ENCODE measurements around the gene DLG2. TPM values are rescaled to one million over a fixed set of nuclear protein-coding genes. Genes with fewer than 3 reads are reported as not detected.

The DLG2 gene
- total and polyA plus RNA-seq, 2 of the 4 experiments (the other 2 are of a cell fraction): 0.31 to 0.36 TPM

- Histone ChIP-seq H2AK5ac (ENCODE audit: low read depth, low read length) (no peak overlapping the region), H3K36me3 (ENCODE audit: control insufficient read depth, insufficient read depth, low read length) (no peaks in the 10 kb centered on the region), H2AK9ac (replicated peaks; ENCODE audit: low read depth, low read length, poor library complexity) (no peak overlapping the region), H3K9ac (ENCODE audit: low read depth, low read length) (no peak overlapping the region), H3K4me3 (ENCODE audit: insufficient read depth, low read depth, low read length) (no peak overlapping the region), H2AFZ (replicated peaks; ENCODE audit: low read length, poor library complexity) (no peak overlapping the region), H3K14ac (replicated peaks; ENCODE audit: low read depth, low read length) (no peak overlapping the region), H2BK20ac (ENCODE audit: low read depth, low read length) (no peak overlapping the region), H3K27ac (ENCODE audit: insufficient read depth, low read length) (no peak overlapping the region), H2BK120ac (ENCODE audit: low read depth, low read length) (no peak overlapping the region), H3K23ac (ENCODE audit: low read depth, low read length) (no peak overlapping the region), H3K56ac (ENCODE audit: extremely low read depth, insufficient read depth, low read length) (no peak overlapping the region), H4K20me1 (ENCODE audit: insufficient read depth, low read length) (no peaks in the 10 kb centered on the region), H3K79me1 (ENCODE audit: low read depth in 1 of 2, low read length in 2 of 2) (no peaks in the 10 kb centered on the region), H3K9me3 (ENCODE audit: control insufficient read depth, insufficient read depth, low read length) (no peaks in the 10 kb centered on the region), H3K4ac (ENCODE audit: low read depth, low read length) (no peak overlapping the region), H4K8ac (ENCODE audit: low read depth in 2 of 2, low read length in 2 of 2) (no peak overlapping the region), H3K9me1 (ENCODE audit: insufficient read depth, low read length) (no peaks in the 10 kb centered on the region), H3K18ac (ENCODE audit: low read depth, low read length) (no peak overlapping the region), H4K91ac (ENCODE audit: insufficient read depth, low read depth, low read length) (no peak overlapping the region), H2BK15ac (ENCODE audit: low read depth, low read length) (no peak overlapping the region), H3K4me2 (ENCODE audit: low read depth, low read length) (no peak overlapping the region), H4K5ac (ENCODE audit: low read depth, low read length) (no peak overlapping the region), H2BK5ac (ENCODE audit: low read depth, low read length, poor library complexity, severe bottlenecking) (no peak overlapping the region), H3K27me3 (ENCODE audit: control insufficient read depth, insufficient read depth, low read length) (no peaks in the 10 kb centered on the region), H3K4me1 (ENCODE audit: control insufficient read depth, insufficient read depth, low read length) (no peaks in the 10 kb centered on the region)
- ATAC-seq (ENCODE audit: low read depth) (no peak), DNase-seq (no peak)
- ChIA-PET CTCF (no interaction called here), POLR2A (ENCODE audit: unreplicated experiment) (no interaction called here)
- dilution Hi-C loops (cut with HindIII; ENCODE audit: low sequenced_read_pairs, unreplicated experiment) (no loop called here), intact Hi-C loops (cut with micrococcal nuclease) (loop anchor here (10.0 kb wide), 1 partner anchor 65 kb away; no protein-coding TSS in a partner anchor), in situ Hi-C loops (cut with MboI; ENCODE audit: low sequenced_read_pairs) (no loop called here)
- BruUV-seq (replicated peaks): no TSS peak
- no peak for TF ChIP-seq MAFK (IDR thresholded peaks at IDR 0.05; ENCODE audit: low read depth, low read length)
- peak; percentile 39; the same call in 1 of the 2 replicates for TF ChIP-seq CEBPB (IDR thresholded peaks at IDR 0.05; ENCODE audit: low read depth, low read length)
- TF ChIP-seq MAZ (IDR thresholded peaks at IDR 0.05; ENCODE audit: borderline replicate concordance, low read depth, low read length): no peak
- TF ChIP-seq CHD1 (IDR thresholded peaks at IDR 0.05; ENCODE audit: low read depth, low read length): no peak
Measured at GRCh38 chr11:84389696-84390095, 1237.4 kb downstream of the DLG2 start.

Measured in IMR-90 (cell line).